AG09319 (cell line): ENCODE measurements around the gene RPL18A.

Source experiments
- DNase-seq: peaks from one replicate; pipeline ENCODE4 v3.0.0-alpha.2; 2010; ENCODE audit warnings: low read depth; ENCODE audit errors: extremely low read depth
- TF ChIP-seq, protein P1 (sequence below): IDR thresholded peaks from 2 replicates; pipeline ENCODE4 v1.5.1; 2011; ENCODE audit warnings: low read depth, mild to moderate bottlenecking, inconsistent platforms, low read length, moderate library complexity

Gene RPL18A

GRCh38 chr19:17826508-17827056 lies 33.1 kb upstream of the RPL18A start:
- DNase-seq, result no peak
- TF ChIP-seq, protein P1, sequence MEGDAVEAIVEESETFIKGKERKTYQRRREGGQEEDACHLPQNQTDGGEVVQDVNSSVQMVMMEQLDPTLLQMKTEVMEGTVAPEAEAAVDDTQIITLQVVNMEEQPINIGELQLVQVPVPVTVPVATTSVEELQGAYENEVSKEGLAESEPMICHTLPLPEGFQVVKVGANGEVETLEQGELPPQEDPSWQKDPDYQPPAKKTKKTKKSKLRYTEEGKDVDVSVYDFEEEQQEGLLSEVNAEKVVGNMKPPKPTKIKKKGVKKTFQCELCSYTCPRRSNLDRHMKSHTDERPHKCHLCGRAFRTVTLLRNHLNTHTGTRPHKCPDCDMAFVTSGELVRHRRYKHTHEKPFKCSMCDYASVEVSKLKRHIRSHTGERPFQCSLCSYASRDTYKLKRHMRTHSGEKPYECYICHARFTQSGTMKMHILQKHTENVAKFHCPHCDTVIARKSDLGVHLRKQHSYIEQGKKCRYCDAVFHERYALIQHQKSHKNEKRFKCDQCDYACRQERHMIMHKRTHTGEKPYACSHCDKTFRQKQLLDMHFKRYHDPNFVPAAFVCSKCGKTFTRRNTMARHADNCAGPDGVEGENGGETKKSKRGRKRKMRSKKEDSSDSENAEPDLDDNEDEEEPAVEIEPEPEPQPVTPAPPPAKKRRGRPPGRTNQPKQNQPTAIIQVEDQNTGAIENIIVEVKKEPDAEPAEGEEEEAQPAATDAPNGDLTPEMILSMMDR, result no peak

DNA sequence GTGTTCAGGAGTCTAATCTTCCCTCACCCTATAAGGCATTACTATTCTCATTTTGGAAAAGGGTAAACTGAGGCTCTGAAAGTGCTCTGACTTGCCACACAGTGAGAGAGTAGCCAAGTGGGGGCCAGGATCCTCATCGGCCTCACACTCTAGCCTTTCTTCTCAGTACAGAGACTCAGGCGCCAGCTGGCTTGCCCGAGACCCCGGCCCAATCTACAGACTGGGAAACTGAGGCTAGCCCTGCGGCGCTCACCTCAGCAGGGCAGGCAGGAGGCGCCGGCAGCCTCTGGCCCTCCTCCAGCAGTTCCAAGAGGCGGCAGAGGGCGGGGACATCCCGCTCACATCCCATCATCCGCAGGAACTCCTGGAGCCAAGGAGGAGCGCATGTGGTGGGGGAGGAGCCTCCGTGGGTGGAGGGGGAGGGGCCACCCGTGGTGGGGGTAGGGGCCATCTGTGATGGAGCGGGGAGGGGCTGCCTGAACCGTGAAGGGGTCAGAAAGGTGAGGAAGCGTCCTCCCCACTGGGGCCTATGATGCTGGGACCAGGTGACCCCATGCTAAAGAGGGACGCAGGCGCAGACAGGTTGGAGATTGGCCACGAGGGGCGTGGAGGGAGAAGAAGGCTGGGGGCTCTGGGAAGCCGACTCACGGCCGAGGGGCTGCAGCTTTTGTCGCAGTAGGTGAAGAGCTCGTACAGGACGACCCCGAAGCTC lies 29.7 kb upstream of the RPL18A start:
- no peak for DNase-seq
- TF ChIP-seq, protein P1, result no peak; the same call in 1 of the 2 replicates

- no peak for DNase-seq
- TF ChIP-seq, protein P1, result no peak
These were observed 28.9 kb upstream of the RPL18A start for GRCh38 chr19:17830567-17831418.

DNA sequence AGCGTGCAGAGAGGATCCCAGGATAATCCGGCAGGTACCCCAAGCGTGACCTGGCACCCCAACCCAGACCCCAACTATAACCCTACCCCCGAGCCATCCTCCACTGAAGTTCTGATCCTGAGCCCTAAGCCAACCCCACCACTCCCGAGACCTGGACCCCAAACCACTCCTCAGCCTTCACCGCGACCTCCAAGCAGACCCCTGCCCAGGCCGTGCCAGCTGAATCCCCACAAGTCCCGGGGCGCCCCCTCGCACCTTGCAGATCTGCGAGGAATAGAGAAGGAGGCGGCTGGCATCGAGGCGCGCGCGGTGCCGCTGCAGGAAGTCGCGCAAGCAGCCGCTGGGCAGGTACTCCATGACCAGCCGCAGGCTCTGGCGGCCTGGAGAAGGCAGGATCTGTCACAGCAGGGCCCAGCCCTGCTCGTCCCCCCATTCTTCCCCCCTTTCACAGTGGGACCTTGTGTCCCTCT lies 28.3 kb upstream of the RPL18A start:
- TF ChIP-seq, protein P1, result no peak
- no peak for DNase-seq

DNA sequence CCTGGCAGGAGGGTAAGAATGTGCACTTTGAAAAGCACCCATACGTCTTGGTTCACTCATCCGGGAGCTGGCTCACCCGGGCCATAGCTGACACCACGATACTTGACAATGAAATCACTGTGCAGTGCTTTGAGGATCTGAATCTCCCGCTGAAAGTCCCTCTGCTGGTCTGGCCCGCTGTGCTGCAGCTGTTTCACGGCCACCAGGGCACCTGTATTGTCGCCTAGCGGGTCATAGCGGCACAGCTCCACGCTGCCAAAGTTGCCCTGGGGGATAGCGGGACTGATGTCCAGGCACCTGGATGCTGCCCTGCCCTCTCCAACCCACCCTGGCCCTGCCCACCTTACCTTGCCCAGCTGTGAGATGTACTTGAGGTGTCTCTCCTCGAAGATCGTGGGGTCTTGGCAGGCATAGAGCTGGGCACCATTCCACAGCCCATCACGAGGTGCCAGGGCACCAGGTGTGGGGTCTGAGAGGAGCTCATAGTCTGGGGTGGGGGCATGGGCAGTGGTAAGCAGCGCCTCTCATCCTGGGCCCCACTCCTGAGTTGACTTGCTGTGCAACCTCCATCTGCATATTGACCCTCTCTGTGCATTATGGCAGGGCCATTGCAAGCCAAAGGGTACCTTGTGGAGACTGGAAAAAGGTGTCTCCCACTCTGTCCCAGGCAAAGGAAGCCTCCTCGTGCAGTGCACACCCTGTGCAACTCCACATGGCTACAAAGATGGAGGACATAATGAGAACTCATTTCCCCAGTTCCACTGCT lies 27.1 kb upstream of the RPL18A start:
- DNase-seq, result no peak
- TF ChIP-seq, protein P1, result no peak

DNA sequence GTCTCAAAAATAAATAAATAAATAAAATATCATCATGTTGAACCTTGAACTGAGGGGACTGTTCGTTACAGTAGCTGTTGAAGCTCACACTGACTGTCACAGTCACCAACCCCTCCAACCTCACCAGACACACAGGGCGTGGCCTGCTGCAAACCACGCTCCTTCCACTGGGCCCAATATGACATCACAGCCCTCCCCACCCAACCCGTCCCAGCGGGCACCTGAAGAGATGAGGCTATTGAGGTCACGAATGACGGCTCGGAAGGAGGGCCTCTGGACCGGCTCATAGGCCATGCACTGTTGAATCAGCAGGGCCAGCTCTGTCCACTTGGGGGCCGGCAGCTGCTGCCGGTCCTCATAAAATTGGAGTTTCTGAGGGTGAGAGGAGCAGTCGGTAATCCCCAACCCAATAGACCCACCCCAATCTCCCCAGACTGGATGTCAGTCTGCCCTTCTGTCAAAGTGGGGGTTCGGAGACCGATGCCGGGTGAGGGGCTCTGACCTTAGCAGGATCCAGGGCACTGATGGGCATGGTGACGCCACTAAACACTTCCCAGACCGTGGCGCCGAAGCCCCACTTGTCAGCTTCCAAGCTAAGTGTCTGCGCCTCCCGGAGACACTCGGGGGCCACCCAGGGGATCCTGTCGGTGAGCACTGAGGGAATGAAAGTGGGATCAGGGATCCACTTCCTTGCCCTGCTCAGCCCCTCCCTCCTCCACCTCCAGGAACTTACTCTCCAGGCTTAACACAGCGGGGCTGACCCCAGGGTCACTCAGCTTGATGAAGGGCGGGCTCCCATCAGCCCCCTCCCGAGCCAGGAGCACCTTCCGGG lies 25.1 kb upstream of the RPL18A start:
- no peak for DNase-seq
- TF ChIP-seq, protein P1, result no peak
